CD8-positive, alpha-beta memory T cell (primary cell): Measurements from ENCODE around the gene MCF2L2. TPM values are rescaled to one million over a fixed set of nuclear protein-coding genes. Genes with fewer than 3 reads are reported as not detected.

ENCODE experiments used
- CTCF ChIA-PET: fragments of 350-600 bp; sonication (Branson Sonifier 250); formaldehyde crosslinking; loops from one replicate; lab custom pipeline; 2021; ENCODE audit warnings: antibody characterized with exemption; lab: Charles Lee
- POLR2A ChIA-PET: fragments of 350-600 bp; sonication (Branson Sonifier 250); formaldehyde crosslinking; loops from one replicate; lab custom pipeline; 2021; ENCODE audit warnings: antibody characterized with exemption; lab: Charles Lee
- DNase-seq, 5 donors: peaks; one replicate each; pipeline versions ENCODE4 v3.0.0 to v3.0.0-alpha.2; 2020 to 2022; ENCODE audit warnings: mixed read lengths in 1 of 5
- H3K27ac ChIP-seq: one replicate; pipeline ENCODE4 v1.7.0; 2013; ENCODE audit warnings: low read depth, mild to moderate bottlenecking, low read length, moderate library complexity
- H3K27me3 ChIP-seq: 2 replicates; pipeline ENCODE4 v1.7.0; 2013; ENCODE audit warnings: low read length, mild to moderate bottlenecking; ENCODE audit not compliant: insufficient read depth, poor library complexity, severe bottlenecking
- H3K36me3 ChIP-seq: 2 replicates; pipeline ENCODE4 v1.7.0; 2013; ENCODE audit warnings: mild to moderate bottlenecking, low read length, moderate library complexity; ENCODE audit not compliant: insufficient read depth
- H3K4me1 ChIP-seq: 2 replicates; pipeline ENCODE4 v1.7.0; 2013; ENCODE audit warnings: mild to moderate bottlenecking, low read length, moderate library complexity; ENCODE audit not compliant: insufficient read depth
- H3K4me3 ChIP-seq: 2 replicates; pipeline ENCODE4 v1.7.0; 2013; ENCODE audit warnings: mild to moderate bottlenecking, low read length
- H3K9me3 ChIP-seq: 2 replicates; pipeline ENCODE4 v1.7.0; 2013; ENCODE audit warnings: mild to moderate bottlenecking, low read length
- H3K27ac Mint-ChIP-seq, 8 donors: one replicate each; pipeline ENCODE4 v1.8.0; 2020 to 2021; ENCODE audit warnings: mixed read lengths in 8 of 8, mild to moderate bottlenecking in 6 of 8, inconsistent platforms in 3 of 8, moderate library complexity in 3 of 8
- H3K27me3 Mint-ChIP-seq, 2 donors: one replicate each; pipeline ENCODE4 v1.8.0; 2020 to 2021; ENCODE audit warnings: mixed read lengths in 2 of 2, mild to moderate bottlenecking in 1 of 2, moderate library complexity in 1 of 2
- H3K36me3 Mint-ChIP-seq, 3 donors: one replicate each; pipeline ENCODE4 v1.8.0; 2020 to 2021; ENCODE audit warnings: mixed read lengths in 3 of 3, inconsistent platforms in 1 of 3, mild to moderate bottlenecking in 1 of 3
- H3K4me1 Mint-ChIP-seq, 3 donors: one replicate each; pipeline ENCODE4 v1.8.0; 2020 to 2021; ENCODE audit warnings: mixed read lengths in 3 of 3, inconsistent platforms in 1 of 3, mild to moderate bottlenecking in 1 of 3
- H3K4me3 Mint-ChIP-seq, 7 donors: one replicate each; pipeline ENCODE4 v1.8.0; 2020 to 2021; ENCODE audit warnings: mixed read lengths in 7 of 7, mild to moderate bottlenecking in 6 of 7, moderate library complexity in 4 of 7, inconsistent platforms in 2 of 7
- H3K9me3 Mint-ChIP-seq, 5 donors: one replicate each; pipeline ENCODE4 v1.8.0; 2020 to 2022; ENCODE audit warnings: mixed read lengths in 5 of 5, mild to moderate bottlenecking in 3 of 5, moderate library complexity in 2 of 5, inconsistent platforms in 1 of 5
- polyA plus RNA-seq: library from polyadenylated mRNA; unstranded; fragments of 300-500 nt; fragmentation: Illumina TruSeq; gene quantifications from one replicate; pipeline ENCODE4 v1.2.3, GENCODE V29; 2021
- total RNA-seq, 2 experiments: library from RNA; stranded (reverse); gene quantifications; one replicate each; pipeline ENCODE4 v1.2.3, GENCODE V29; 2021

The MCF2L2 gene
- total and polyA plus RNA-seq, 3 experiments from 2014 or later: 0.78 to 3.5 (median 2.8) TPM

DNA sequence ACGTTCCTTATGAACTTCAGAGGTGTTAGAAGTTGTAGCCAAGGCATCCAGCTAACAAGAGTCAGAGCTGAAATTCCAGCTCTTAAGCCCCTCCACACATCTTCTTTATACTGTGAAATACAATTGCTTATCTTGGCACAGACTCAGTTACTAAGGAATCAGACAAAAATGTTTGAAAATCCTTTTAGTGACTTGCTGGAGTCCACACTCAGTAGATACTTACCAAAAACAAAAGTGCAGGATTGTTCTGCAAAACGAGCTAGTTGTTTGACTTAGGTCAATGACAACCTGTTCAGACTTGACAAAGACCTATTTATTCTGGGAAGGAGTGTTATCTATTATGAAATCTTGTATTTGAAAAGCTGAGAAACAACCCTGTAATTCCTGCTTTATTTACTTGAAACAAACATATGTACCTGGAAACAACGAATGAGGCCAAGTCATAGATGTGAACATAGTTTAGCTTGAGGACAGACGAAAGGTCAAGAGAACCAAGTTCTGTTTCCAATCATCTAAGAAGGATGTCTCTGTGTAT lies 136.9 kb downstream of the MCF2L2 start:
- POLR2A ChIA-PET: interaction anchor here (0.5 kb wide), 1 partner anchor 11 kb away, joined by 3 read pairs; no protein-coding TSS in a partner anchor
- Histone ChIP-seq H3K36me3 (no peaks in the 10 kb centered on the region), H3K27ac (no peak overlapping the region), H3K27me3 (no peaks in the 10 kb centered on the region), H3K9me3 (no peaks in the 10 kb centered on the region), H3K4me3 (no peak overlapping the region), H3K4me1 (peaks cover 2% of the 10 kb centered on the region)
- Mint-ChIP-seq H3K27me3 (peaks cover 0 to 1% of the 10 kb centered on the region in 2 donors), H3K27ac (no peak overlapping the region), H3K4me1 (peaks cover 7% of the 10 kb centered on the region in 3 donors), H3K36me3 (peaks cover 7 to 18% (median 13%) of the 10 kb centered on the region in 3 donors), H3K9me3 (no peaks in the 10 kb centered on the region), H3K4me3 (no peak overlapping the region)
- no peak for DNase-seq
- CTCF ChIA-PET: interaction anchor here (1.2 kb wide), 1 partner anchor 91 kb away, joined by 4 read pairs; no protein-coding TSS in a partner anchor

DNA sequence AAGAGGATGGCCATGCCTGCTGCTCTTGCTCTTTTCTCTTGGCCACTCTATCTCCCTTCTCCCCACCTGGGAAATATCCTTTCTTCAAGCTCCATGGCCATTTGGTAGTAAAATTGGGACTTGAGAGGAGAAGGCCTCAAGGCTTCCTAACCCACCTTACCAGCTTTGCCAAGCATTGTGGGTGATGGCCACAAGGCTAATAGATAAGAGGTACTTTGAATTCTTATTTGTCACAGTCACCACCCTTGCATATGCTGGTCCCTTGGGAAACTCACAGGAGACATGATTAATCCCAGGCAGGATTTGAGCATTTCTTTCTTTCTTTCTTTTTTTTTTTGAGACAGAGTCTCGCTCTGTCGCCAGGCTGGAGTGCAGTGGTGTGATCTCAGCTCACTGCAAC lies 138.2 kb downstream of the MCF2L2 start:
- Histone ChIP-seq H3K27me3 (no peaks in the 10 kb centered on the region), H3K9me3 (no peaks in the 10 kb centered on the region), H3K36me3 (no peaks in the 10 kb centered on the region), H3K27ac (no peak overlapping the region), H3K4me3 (no peak overlapping the region), H3K4me1 (peaks cover 11% of the 10 kb centered on the region)
- ChIA-PET CTCF (no interaction called here), POLR2A (no interaction called here)
- peak overlapping the region in 1 of 8 donors; percentile 44 for H3K27ac Mint-ChIP-seq
- peaks cover 20 to 21% (median 21%) of the 10 kb centered on the region in 3 donors for H3K4me1 Mint-ChIP-seq
- no peak for DNase-seq
- peaks cover 0 to 1% of the 10 kb centered on the region in 2 donors for H3K27me3 Mint-ChIP-seq
- H3K9me3 Mint-ChIP-seq: no peaks in the 10 kb centered on the region
- peaks cover 2 to 8% (median 5%) of the 10 kb centered on the region in 3 donors for H3K36me3 Mint-ChIP-seq
- H3K4me3 Mint-ChIP-seq: no peak overlapping the region

- Mint-ChIP-seq H3K9me3 (no peaks in the 10 kb centered on the region), H3K4me3 (no peak overlapping the region), H3K36me3 (peaks cover 0 to 2% (median 2%) of the 10 kb centered on the region in 3 donors), H3K27me3 (peaks cover 0 to 1% of the 10 kb centered on the region in 2 donors), H3K27ac (peak overlapping the region in 1 of 8 donors; percentile 93), H3K4me1 (peaks cover 25 to 27% (median 27%) of the 10 kb centered on the region in 3 donors)
- POLR2A ChIA-PET: no interaction called here
- DNase-seq: no peak
- no peaks in the 10 kb centered on the region for H3K27me3 ChIP-seq
- peaks cover 16% of the 10 kb centered on the region for H3K4me1 ChIP-seq
- no peak overlapping the region for H3K4me3 ChIP-seq
- H3K27ac ChIP-seq: peak overlapping the region; percentile 49
- H3K36me3 ChIP-seq: no peaks in the 10 kb centered on the region
- H3K9me3 ChIP-seq: no peaks in the 10 kb centered on the region
- CTCF ChIA-PET: no interaction called here
Observed at GRCh38 chr3:183288117-183288516, 140.3 kb downstream of the MCF2L2 start.

DNA sequence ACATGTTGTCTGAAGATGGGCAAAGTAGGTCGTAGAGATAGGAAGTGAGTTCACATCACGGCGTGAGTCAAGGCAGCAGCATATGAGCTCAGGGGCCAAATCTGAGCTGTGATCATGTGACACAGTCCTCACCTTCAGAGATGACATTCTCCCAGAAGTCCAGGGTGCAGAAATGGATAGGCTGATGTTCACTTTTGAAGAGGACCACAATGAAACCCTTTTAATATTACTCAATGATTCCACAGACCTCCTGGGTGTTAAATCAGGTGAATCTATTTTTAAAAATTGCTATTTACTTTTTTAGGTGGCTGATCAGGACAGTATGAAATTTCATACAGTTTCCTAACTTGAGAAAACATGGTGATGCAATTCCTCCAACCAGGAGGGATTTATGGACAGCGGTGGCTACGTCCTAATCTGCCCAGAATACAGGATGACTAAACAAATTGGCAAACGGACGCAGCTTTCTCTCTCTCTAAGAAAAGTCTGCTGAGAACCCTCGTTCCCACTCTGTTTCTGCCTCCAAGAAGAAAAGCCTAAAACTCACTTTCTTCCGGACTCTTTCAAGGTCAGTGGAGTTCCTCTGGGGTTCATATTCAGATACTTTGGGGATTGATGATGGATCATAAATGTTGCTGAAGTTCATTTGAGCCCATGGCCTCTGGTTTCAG lies 141.0 kb downstream of the MCF2L2 start:
- CTCF ChIA-PET: no interaction called here

DNA sequence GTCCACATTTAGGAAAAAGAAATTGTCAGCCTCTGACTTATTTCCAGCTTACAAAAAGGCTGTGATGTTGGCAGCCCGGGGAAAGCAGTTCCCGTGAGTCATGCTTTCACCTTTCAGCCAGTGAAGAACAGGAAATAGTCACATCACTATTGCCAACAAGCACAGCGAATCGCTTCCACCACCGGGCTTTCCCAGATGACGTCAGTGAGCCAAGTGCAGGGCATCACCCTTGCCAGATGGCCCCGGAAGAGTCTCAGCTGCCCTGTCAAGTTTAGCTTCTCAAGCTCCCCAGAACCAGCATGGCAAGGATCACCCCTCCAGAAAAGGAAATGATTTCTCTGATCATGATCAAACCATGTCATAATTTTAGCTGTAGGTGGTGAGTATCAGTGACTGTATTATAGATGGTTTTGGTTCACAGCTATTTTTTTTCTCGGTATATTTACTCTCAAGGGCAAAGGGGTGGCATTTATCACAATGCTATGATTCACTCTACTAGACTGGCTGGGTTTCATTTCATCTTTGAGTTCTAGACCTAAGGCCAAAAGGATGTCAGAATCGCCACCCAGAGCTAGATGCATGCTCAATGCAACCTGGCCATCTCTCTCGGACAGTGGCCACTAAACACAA lies 142.5 kb downstream of the MCF2L2 start:
- no peaks in the 10 kb centered on the region for H3K9me3 Mint-ChIP-seq
- H3K36me3 ChIP-seq: no peaks in the 10 kb centered on the region
- peak; percentile 80 to 96 (median 89) for DNase-seq
- H3K36me3 Mint-ChIP-seq: peaks cover 0 to 2% (median 1%) of the 10 kb centered on the region in 3 donors
- H3K27me3 ChIP-seq: no peaks in the 10 kb centered on the region
- peaks cover 0 to 3% of the 10 kb centered on the region in 2 donors for H3K27me3 Mint-ChIP-seq
- no peaks in the 10 kb centered on the region for H3K9me3 ChIP-seq
- H3K4me3 Mint-ChIP-seq: peak overlapping the region; percentile 24 to 83 (median 60)
- H3K4me3 ChIP-seq: no peak overlapping the region
- ChIA-PET CTCF (interaction anchor here (1.5 to 1.9 kb wide), 3 partner anchors 11 to 96 kb away, joined by 3 to 6 read pairs (median 4); no protein-coding TSS in a partner anchor), POLR2A (interaction anchor here (0.6 kb wide), 1 partner anchor 8 kb away, joined by 3 read pairs; no protein-coding TSS in a partner anchor)
- H3K4me1 Mint-ChIP-seq: peaks cover 25 to 27% (median 27%) of the 10 kb centered on the region in 3 donors
- H3K27ac ChIP-seq: peak overlapping the region; percentile 49
- H3K4me1 ChIP-seq: peaks cover 16% of the 10 kb centered on the region
- peak overlapping the region; percentile 93 to 98 (median 98) for H3K27ac Mint-ChIP-seq

More for the DNA sequence above, 141.0 kb downstream of the MCF2L2 start:
- DNase-seq: peak in 1 of 5 donors; percentile 6
- Histone ChIP-seq H3K4me3 (no peak overlapping the region), H3K36me3 (no peaks in the 10 kb centered on the region), H3K27ac (peak overlapping the region; percentile 49), H3K9me3 (no peaks in the 10 kb centered on the region), H3K4me1 (peaks cover 16% of the 10 kb centered on the region), H3K27me3 (no peaks in the 10 kb centered on the region)
- POLR2A ChIA-PET: no interaction called here
- H3K4me1 Mint-ChIP-seq: peaks cover 25 to 27% (median 27%) of the 10 kb centered on the region in 3 donors
- peak overlapping the region in 1 of 7 donors; percentile 4 for H3K4me3 Mint-ChIP-seq
- H3K9me3 Mint-ChIP-seq: no peaks in the 10 kb centered on the region
- peaks cover 0 to 1% of the 10 kb centered on the region in 2 donors for H3K27me3 Mint-ChIP-seq
- peaks cover 0 to 2% (median 2%) of the 10 kb centered on the region in 3 donors for H3K36me3 Mint-ChIP-seq
- peak overlapping the region; percentile 61 to 98 (median 98) for H3K27ac Mint-ChIP-seq

DNA sequence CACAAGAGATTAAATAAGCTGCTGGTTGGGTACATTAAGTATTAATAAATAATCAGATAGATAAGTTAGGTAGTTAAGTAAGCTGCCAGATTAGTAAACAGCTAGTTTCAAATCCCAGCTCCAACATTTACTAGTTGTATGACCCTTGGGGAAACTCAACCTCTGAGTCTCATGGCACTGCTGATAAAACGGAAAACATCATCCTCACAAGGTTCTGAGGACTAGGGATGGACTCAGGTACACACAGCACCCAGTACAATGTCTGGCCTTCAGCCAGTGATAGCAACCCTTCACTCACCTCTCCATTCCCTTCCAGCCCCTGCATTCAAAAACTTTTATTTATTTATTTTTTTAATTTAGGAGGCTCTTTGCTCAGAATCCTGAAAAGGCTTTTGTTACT lies 143.1 kb downstream of the MCF2L2 start:
- H3K4me3 ChIP-seq: no peak overlapping the region
- POLR2A ChIA-PET: no interaction called here
- peak overlapping the region in 6 of 7 donors; percentile 58 to 83 (median 64) for H3K4me3 Mint-ChIP-seq

DNA sequence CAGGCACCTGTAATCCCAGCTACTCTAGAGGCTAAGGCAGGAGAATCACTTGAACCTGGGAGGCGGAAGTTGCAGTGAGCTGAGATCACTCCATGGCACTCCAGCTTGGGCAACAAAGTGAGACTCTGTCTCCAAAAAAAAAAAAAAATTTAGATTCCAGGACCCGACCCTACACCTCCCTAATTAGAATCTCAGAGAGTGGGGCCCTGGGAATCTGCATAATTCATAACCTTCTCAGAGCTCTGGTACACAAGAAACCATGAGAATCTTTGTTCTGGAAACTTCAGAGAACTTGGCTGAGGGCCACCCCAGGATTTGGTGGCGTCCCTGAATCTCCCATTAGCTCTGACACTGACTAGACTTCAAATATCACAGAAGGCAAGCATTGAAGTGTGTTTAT lies 143.8 kb downstream of the MCF2L2 start:
- no peaks in the 10 kb centered on the region for H3K9me3 ChIP-seq
- no peak overlapping the region for H3K4me3 ChIP-seq
- peaks cover 25 to 27% (median 27%) of the 10 kb centered on the region in 3 donors for H3K4me1 Mint-ChIP-seq
- peaks cover 0 to 2% (median 0%) of the 10 kb centered on the region in 3 donors for H3K36me3 Mint-ChIP-seq
- peak overlapping the region in 5 of 8 donors; percentile 93 to 98 (median 97) for H3K27ac Mint-ChIP-seq
- ChIA-PET POLR2A (no interaction called here), CTCF (interaction anchor here (1.4 to 1.9 kb wide), 2 partner anchors 15 to 100 kb away, joined by 3 to 6 read pairs; no protein-coding TSS in a partner anchor)
- no peak for DNase-seq
- peaks cover 16% of the 10 kb centered on the region for H3K4me1 ChIP-seq
- H3K27me3 Mint-ChIP-seq: peaks cover 0 to 3% of the 10 kb centered on the region in 2 donors
- H3K4me3 Mint-ChIP-seq: peak overlapping the region in 1 of 7 donors; percentile 51
- no peaks in the 10 kb centered on the region for H3K27me3 ChIP-seq
- H3K9me3 Mint-ChIP-seq: no peaks in the 10 kb centered on the region
- no peaks in the 10 kb centered on the region for H3K36me3 ChIP-seq
- H3K27ac ChIP-seq: no peak overlapping the region

More for the DNA sequence above, 143.1 kb downstream of the MCF2L2 start:
- Histone ChIP-seq H3K36me3 (no peaks in the 10 kb centered on the region), H3K27ac (peak overlapping the region; percentile 49), H3K27me3 (no peaks in the 10 kb centered on the region), H3K9me3 (no peaks in the 10 kb centered on the region), H3K4me1 (peaks cover 16% of the 10 kb centered on the region)
- Mint-ChIP-seq H3K27ac (peak overlapping the region; percentile 93 to 98 (median 98)), H3K9me3 (no peaks in the 10 kb centered on the region), H3K36me3 (peaks cover 0 to 2% (median 0%) of the 10 kb centered on the region in 3 donors), H3K4me1 (peaks cover 25 to 27% (median 27%) of the 10 kb centered on the region in 3 donors), H3K27me3 (peaks cover 0 to 3% of the 10 kb centered on the region in 2 donors)
- no peak for DNase-seq
- CTCF ChIA-PET: interaction anchor here (1.4 to 1.9 kb wide), 4 partner anchors 11 to 101 kb away, joined by 3 to 6 read pairs (median 4); no protein-coding TSS in a partner anchor
